Measurements from ENCODE around the gene ESYT2.

ESYT2 gene

DNA sequence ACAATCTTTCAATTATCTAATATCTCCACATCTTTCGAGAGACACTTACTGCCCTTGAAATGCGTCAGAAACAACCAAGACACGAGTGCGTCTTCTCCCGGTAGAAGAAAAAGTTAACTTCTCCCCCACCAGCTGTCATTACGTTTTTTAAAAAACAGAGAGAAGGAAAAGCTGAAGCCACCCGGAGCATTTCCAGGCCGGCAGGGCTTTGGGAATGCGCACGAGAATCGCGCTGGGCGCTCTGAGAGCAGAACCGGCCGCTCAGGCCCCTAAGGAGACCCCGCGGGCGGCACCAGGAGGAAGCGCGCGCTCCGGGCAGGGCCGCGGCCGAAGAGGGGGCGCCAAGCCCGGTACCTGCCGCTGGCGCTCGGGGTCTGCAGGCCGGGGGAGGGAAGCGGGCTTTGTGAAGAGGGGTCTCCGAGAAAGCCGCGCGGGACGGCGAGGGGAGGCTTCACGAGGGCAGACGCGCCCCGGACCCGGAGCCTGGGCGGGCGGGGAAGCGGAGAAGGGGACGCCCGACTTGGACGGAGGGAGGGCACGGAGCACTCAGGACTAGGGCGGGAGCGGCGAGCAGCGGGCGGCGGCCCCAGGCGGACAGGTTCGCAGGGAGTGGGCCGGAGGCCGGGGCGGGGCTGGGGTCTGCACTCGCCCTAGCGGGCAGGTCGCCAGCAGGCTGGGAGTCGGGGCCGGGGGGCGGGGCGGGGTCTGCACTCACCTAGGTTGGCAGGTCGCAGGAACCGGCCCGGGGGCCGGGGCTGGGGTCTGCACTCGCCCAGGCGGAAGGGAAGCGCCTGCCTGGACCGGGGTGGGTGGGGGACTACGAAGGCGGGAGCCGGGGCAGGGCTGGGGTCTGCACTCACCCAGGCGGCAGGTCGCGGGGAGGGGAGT, 932 bp downstream of the ESYT2 start:
- DNase-seq (ENCODE audit: low spot score): no peak

- no peak for DNase-seq (ENCODE audit: low spot score)
Observed at GRCh38 chr7:158827411-158828132, 1.7 kb downstream of the ESYT2 start.

DNA sequence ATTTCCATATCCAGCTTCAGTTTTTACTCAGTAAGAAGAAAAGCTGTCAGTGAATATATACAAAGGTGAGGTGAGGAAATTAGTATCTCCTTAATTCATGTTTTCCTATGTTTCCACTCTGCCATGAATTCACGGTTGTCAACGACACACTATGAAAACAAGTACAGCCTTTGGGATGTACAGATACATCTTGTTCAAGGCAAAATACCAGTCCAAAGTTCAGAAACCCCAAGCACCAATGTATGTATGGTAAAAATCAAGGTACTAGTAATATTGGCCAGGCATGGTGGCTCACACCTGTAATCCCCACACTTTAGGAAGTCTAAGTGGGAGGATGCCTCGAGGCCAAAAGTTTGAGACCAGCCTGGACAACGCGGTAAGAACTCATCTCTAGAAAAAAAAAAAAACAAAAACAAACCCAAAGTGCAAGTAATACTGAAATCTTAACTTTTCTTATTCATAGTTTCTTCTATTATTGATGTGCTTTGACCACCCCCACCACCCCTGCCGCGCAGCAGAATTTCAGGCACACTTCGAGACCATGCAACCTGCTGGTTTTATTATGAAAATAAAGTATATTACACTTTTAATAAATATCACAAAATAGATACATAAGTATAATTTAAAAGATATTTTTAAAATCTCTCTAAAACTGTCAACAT, 3.5 kb downstream of the ESYT2 start:
- no peak for DNase-seq (ENCODE audit: low spot score)

- no peak for DNase-seq (ENCODE audit: low spot score)
Observed at GRCh38 chr7:158824028-158824427, 5.3 kb downstream of the ESYT2 start.

GRCh38 chr7:158821171-158822031, 7.9 kb downstream of the ESYT2 start:
- no peak for DNase-seq (ENCODE audit: low spot score)

DNA sequence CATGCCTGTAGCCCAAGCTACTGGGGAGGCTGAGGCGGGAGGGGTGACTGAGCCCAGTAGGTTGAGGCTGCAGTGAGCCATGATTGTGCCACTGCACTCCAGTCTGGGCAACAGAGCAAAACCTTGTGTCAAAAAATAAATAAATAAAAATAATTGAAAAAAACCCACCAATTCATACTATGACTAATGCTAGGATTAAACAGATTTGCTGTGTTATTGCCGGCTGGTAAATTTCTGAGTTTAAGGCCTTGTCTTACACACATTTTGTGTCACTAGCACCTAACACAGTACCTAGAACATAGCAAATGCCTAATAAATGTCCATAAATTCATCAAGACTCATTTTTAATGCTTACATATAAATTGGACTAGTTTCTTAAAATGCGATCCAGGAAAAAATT, 8.7 kb downstream of the ESYT2 start:
- DNase-seq (ENCODE audit: low spot score): no peak

GRCh38 chr7:158819571-158820203, 9.6 kb downstream of the ESYT2 start:
- DNase-seq (ENCODE audit: low spot score): no peak

GRCh38 chr7:158818325-158819213, 10.7 kb downstream of the ESYT2 start:
- DNase-seq (ENCODE audit: low spot score): peak; percentile 55

DNA sequence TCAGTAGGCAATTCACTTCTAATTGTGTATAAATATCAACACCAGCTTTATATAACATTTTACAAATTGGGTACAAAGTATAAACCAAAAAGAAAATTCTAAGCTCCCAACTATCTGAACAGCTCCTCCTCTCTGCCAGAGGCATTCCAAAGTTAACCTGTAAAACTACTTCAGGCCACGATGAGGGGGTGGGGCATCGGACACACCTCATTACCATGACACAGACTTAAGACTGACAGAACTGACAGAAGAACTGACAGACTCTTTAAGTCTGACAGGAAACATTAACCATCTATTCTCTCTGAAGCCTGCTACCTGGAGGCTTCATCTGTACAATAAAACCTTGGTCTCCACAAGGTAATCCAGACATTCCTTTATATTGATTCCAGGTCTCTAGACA, 12.3 kb downstream of the ESYT2 start:
- DNase-seq (ENCODE audit: low spot score): no peak

- DNase-seq (ENCODE audit: low spot score): no peak
Observed at GRCh38 chr7:158816271-158816670, 13.0 kb downstream of the ESYT2 start.

GRCh38 chr7:158815800-158816128, 13.5 kb downstream of the ESYT2 start:
- no peak for DNase-seq (ENCODE audit: low spot score)

GRCh38 chr7:158815083-158815799, 14.1 kb downstream of the ESYT2 start:
- DNase-seq (ENCODE audit: low spot score): no peak

DNA sequence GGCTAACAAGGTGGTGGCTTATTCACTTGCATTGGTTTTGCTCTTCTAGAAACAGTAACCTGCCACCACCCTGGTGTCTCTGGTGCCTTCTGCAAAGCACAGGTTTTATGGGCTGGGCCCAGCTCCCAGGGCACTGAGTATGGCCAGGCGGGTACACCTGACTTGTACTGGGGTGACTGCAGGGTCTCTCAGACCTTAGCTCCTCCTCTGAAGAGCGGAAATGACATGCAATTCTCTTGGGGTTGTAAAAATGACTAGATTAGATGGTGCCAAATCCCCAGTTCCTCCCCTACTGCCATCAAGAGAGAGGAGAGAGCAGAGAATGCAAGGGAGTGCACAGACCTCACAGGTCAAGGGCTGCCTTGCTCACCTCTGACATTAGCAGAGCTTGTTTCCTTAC, 14.7 kb downstream of the ESYT2 start:
- DNase-seq (ENCODE audit: low spot score): no peak

- no peak for DNase-seq (ENCODE audit: low spot score)
Observed at GRCh38 chr7:158812684-158813083, 16.6 kb downstream of the ESYT2 start.

DNA sequence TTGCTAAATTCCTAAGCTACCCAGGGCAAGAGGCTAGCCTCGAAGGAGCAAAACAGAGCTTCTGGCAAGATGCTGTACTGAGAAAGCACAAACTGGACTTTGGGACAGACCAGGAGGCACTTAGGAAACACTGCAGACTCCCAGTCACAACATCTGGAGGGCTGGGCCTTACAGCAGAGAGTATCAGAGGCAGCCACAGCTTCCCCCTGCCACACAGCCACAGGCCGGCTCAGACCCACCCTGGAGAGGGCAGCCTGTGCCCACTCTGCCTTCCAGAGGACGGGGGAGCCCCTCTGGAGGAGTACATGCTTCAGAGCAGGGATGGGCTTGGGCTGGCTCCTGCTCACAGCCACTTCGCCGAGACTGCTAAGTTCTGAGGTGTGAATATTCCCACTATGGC, 17.4 kb downstream of the ESYT2 start:
- no peak for DNase-seq (ENCODE audit: low spot score)

GRCh38 chr7:158811461-158811860, 17.8 kb downstream of the ESYT2 start:
- no peak for DNase-seq (ENCODE audit: low spot score)

GRCh38 chr7:158810846-158811245, 18.5 kb downstream of the ESYT2 start:
- DNase-seq (ENCODE audit: low spot score): no peak

- no peak for DNase-seq (ENCODE audit: low spot score)
Observed at GRCh38 chr7:158809596-158809995, 19.7 kb downstream of the ESYT2 start.

GRCh38 chr7:158808126-158808525, 21.2 kb downstream of the ESYT2 start:
- DNase-seq (ENCODE audit: low spot score): no peak

DNA sequence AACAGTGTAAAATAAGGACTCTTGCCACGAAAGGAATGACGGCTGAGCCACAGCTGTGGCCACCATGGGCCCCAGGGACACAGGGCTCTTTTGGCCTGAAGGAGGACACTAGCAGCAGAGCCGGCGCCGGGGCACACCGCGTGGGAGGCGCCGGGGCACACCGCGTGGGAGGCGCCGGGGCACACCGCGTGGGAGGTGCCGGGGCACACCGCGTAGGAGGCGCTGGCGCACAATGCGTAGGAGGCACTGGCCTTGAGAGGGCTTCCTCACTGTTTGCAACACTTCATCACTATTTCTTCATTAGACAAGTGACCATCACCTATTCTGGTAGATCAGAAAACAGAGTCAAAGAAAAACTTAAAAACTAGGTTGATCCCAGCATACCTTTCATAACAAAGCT, 23.4 kb downstream of the ESYT2 start:
- no peak for DNase-seq (ENCODE audit: low spot score)
